ENCODE measurements around the gene ARHGAP44.

- TF ChIP-seq CTCF (IDR thresholded peaks at IDR 0.05), result no peak
- no peak for TF ChIP-seq POLR2A (IDR thresholded peaks at IDR 0.05)
These were observed 151.4 kb downstream of the ARHGAP44 start for GRCh38 chr17:12940699-12941098.
